Ramos (cell line): ENCODE measurements around the gene RAD51B.

ENCODE experiments used
- in situ Hi-C: fragments of 300-500 bp; cut with MboI; formaldehyde crosslinking; loops from one replicate; pipeline ENCODE4 v1.14.3; 2022; ENCODE audit warnings: low sequenced_read_pairs; ENCODE audit not compliant: unreplicated experiment

RAD51B gene

DNA sequence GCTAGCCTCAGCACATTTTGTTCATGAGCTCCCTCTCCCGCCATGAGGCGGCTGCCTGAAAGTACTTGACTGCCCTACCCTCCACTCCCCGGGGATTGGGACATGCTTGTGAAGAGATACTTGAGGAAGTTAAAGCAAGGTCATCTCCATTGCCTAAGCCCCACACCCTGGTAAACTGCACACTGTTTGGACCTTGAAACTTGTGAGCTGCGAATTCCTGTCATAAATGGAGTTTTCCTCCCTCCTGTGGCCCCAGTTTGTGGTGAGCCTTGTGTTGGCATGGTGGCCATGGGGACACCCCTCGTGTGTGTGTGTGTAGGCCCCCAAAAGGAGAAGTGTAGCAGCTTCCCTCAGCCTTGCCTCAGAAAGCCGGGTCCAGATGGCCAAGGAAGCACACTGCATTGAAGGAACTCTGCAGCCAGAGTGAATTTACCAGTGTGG lies 577.8 kb downstream of the RAD51B start:
- in situ Hi-C loops = no loop called here

DNA sequence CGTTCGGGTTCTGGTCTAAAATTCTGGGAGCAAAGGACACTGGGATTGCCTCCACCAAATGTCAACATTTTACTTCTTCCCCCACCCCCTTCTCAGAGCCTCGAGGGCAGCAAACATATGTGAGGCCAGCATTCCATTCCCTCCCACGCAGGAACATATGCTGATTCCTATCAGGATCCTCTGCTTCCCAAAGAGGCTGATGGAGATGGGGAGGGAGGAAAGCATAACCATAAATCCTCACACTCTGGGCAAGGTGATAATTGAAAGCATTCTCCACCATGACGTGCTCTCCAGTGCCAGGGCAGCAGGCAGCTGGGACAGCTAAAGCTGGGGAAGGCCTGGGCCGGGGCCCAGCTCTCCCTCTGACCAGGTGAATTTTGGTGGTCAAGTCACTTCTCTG lies 578.2 kb downstream of the RAD51B start:
- in situ Hi-C loops = no loop called here

DNA sequence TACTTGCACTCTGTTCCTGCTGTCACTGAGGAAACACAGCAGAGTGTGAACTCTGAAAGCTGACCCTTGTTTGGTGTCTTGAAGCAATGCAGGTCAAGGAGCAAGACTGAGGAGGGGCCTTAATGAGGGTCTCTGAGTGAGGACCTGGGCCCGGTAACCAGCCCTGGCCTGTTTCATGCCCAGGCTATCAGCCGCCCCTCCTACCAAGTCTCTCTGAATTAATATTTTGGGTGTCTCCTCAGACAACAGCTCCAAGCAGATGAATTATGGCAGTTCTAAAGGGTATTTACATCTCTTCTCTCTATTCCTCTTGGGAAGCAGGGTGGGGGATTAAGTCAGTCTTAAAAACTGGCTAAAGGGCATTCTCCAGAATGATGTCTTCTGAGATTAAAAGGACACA lies 578.8 kb downstream of the RAD51B start:
- in situ Hi-C loops = no loop called here

DNA sequence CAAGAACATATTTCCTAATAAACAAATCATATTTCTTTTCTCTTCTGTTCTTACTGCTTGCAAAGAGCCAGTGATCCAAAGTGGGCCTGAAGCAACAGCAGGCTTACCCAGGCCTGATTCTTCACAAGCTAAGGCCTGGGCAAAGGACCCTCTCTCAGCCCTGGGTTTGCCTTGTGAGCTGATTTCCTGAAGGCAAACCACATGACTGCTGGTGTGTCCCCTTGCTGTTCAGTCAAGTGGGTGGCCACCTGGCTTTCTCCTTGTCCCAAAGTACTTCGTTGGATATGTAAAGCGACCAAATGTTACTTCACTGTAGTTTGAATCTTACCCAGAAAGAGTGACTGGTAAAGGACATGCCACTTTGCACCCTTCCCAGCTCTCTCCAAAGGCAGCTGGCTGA lies 580.4 kb downstream of the RAD51B start:
- in situ Hi-C loops = no loop called here

DNA sequence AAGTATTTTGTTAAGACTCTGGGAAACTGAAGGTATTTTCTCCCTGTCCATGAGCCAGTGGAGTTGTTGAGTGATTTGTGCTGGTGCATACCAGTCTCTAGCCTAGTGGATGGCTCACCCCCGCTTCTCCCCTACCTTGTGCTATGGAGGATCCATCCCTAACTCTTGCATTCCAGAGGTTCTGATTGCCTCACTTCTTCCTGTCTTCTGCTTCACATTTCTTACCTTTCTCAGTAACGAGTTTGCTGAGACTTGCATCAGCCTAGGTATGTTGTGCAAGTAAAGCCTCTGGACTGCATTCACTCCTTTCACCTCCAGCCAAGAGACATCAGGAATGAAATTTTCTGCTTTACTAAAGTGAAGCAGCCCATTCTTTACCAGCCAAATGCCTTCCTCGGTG lies 581.7 kb downstream of the RAD51B start:
- in situ Hi-C loops = no loop called here

DNA sequence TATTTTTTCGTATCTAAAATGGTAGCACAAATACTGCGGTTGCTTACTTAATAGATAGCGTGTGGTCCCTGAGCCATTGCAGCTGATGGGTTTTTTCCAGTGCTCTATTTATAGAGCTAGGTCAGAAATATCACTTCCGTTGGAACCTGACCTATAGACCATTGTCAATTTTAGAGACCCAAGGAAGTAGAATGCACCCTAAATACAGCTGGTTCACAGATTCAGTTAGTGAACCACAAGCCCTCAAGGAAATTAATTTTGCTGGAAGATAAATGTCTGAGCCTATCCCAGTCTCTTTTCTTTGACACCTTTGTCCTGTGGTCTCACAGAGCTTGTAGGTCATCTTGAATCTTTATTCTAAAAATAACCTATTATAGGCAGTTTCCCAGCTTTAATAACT lies 582.3 kb downstream of the RAD51B start:
- in situ Hi-C loops = no loop called here

DNA sequence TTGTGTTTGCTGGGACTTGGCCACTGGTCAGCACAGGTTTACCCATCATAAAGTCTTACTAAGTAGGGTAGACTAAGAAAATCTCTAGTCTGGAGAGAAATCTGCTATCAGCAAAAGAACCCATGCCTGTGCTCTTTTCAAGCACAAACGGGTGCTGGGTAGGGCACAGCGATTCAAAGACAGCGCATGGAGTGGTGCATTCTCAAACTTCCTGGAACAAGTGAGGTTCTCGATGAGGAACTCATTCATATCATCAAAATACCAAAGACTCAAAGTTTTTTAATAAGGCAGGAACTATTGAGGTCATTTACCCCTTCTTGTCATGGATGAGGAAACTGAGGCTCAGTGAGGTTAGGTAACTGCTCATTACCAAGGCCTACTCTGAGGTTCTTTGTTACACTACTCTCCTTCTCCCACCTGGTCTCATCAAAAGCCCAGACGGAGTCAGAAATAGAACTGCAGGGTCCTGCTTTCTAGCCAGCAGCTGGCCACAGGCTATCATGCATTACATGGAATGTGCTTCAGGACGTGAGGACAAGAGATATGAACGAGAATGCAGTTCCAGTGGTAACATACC lies 583.0 kb downstream of the RAD51B start:
- in situ Hi-C loops = no loop called here

DNA sequence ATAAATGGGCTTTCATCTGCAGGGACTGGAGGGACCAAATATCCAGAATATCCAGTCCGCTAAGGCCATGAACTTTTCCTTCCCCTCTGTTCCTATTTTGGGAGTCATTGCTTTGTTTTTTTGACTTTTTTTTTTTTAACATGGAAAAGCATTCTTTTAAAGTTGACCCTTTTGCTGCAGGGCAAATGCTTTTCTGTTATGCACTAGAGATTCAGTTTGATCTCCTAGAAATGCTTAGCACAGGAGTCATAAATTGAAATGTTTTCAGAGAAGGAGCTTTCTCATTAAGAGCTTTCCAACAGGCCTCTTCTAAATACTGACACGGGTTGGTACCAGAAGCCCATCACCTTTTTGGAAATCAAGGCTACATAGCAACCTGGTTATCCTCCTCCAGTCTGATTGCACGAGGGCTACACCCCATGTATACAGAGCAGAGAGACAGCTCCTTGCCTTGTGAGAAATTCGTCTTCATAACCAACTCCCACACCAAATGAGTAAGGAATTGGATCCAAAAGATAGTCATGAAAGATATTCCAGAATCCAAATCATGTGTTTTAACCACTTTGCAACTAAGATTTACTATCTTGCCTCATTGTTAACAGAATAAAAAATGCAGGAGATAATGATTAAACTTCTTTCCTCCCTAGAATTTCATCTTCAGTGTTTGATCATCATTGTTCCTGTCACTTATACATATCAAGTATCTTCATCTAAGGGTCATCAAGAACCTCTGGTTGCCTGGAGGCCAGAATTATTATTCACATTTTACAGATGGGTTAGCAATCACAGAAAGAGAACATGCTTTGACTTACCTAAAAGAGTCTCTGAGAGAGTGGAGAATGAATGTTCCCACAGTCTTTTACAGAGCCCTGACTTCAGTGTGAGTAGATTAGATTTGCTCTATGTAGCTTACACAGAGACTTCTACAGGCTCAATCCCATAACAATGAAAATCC lies 583.9 kb downstream of the RAD51B start:
- in situ Hi-C loops = no loop called here

DNA sequence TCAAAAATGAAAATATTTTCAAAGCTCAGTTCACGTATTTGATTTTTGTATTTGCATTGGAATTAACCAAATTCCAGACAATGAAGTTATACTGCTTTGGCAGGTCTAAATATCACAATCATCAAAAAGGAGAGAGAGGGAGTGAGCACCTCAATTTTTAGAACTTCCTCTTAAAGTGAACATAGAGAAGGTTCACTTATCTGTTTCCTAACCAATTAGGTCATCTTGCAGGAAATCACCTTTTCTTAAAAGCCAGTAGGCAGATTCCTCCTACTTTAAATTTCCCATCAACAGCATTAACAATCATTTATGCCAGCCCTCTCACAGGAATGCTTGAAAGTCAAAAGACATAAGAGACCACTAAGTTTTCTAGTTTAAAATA lies 584.6 kb downstream of the RAD51B start:
- in situ Hi-C loops = no loop called here

DNA sequence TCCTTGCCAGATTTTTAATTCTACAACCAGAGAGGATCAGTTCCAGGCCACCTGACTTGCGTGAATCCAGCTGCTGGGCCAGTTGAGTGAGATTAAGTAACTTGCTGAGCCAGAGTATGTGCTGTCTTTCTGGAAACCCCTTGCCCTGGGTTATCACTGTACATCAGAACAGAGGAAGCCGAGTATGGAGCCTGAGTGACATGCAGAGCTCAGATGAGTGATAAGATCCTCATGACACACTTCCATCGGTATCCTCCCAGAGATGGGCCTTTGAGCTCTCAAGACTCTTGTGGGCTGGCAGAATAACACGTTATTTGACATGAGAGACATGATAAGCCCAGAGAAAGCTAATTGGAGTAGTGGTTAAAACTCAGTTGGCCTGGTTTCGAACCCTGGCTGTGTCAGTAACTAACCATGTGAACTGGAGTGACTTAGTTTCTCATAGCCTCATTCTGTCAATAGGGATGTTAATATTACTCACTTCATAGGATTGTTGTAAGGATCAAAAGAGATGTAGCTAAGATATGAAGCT lies 585.1 kb downstream of the RAD51B start:
- in situ Hi-C loops = no loop called here

DNA sequence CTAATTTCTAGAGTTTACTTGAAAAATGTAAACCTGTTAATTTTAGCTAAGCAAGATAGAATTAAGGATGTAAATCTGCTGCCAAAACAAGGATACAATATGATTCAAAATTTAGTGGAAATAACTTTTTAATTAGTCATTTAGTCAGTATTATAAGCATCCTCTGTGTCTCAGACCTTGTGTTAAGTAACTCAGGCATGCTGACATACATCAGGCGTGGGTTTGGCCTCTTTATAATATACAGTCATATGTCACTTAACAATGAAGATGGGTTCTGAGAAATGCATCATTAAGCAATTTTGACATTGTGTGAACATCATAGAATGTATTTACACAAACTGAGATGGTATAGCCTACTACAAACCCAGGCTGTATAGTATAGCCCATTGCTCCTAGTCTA lies 586.4 kb downstream of the RAD51B start:
- in situ Hi-C loops = no loop called here

DNA sequence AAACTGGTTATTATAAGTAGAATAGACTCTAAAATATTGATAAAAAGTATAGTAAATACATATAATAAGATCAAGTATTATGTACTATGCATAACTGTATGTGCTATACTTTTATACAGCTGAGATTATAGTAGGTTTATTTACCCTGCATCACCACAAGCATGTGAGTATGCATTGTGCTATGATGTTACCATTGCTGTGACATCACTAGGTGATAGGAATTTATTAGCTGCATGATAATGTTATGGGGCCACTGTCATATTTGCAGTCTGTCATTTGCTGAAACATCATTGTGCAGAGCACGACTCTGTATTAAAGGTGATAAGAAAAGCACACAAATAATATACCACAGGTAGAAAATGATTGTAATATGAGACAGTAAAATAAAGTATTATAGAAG lies 587.7 kb downstream of the RAD51B start:
- in situ Hi-C loops = no loop called here

DNA sequence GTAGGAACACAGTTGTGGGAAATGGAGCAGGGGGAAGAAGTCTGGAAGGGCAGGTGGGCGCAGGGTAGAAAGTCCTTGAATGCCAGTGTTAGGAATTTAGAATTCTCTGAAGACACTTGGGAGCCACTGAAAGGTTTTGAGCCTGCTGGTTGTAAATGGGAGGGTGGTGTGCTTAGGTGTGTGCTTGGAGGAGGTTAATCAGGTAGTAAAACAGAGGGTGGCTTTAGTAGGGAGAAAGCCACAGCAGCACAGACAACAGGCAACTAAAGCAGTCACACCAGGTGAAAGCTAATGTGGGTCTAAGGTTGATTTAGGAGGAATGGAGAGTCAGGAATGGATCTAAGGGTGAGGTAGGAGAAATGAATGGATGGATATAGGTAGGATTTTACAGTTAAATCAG lies 588.2 kb downstream of the RAD51B start:
- in situ Hi-C loops = no loop called here

DNA sequence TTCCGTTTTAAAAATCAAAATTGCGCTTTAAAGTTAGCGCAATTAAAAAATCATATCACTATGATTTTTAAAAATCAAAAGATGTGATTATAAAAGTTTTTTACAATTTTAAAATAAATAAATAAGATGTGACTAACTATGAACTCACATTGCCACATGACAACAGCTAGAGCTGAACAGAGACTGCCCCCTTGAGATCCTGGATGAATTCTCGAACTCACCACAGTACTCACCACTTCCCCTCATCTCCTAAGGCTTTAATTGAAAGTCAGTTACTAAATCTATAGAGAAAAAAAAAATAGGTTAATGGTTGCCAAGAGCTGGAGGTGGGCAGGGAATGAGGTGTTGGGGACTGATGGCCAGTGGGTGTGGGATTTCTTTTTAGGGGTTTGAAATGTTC lies 589.1 kb downstream of the RAD51B start:
- in situ Hi-C loops = no loop called here

DNA sequence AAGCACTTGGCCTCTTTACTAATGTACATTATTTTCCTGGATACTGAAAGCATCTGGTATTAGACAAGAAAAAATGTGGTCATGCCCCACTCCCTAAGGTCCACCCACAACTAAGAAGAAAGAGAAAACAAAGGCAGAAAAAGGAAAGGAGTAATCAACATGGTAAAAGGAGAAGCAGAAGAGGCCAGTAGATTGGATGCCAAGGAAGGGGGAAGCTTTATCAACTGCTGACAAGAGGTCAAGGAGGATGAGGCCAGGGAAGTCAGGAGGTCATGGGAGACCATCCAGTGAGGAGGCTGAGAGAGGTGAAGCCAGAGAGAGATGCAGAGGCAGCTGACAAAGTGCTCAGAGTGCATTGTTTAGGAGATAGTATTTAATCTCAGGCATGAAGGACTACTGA lies 589.8 kb downstream of the RAD51B start:
- in situ Hi-C loops = no loop called here

DNA sequence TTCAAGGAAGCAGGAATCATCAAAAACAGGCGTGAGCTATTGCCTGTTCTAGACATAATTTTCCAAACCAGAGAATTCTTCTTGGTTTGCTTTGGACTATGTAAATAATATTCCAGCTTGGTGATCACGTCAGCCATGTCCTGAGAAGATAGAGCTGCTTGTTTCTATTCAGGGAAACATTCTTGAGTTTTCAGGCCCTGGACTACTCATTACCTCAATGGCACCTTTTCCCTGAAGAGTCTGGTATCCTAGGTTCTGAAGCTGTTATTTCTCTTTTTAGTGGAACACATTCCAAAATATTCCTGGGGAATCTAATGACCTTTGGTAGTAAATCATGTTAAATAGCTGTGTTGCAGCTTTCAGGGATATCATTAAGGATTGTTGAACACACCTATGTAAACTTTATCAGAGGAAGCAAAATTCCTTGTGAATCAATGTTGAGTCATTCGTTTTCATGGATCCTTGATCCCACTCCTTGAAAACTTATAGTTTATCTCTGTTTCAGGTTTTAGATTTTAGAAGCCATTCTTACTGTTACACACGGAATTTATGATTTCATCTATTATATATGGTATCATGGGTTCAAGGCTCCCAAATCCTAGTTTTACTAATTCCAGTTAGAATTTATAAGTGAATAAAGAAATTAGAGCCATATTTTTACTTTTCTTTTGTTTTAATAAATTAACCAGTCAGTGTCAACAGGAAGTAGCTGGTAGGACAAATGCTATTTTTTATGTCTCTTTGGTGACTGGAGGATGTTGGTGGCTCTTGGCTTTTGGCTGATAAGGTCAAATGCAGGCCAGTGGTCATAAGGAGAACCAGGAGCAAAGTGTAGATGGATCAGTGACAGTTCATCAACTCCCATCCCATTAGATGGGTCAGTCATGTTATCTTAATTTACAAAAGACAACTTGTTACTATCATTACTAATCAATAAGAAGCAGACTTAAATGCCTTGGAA lies 593.2 kb downstream of the RAD51B start:
- in situ Hi-C loops = no loop called here

DNA sequence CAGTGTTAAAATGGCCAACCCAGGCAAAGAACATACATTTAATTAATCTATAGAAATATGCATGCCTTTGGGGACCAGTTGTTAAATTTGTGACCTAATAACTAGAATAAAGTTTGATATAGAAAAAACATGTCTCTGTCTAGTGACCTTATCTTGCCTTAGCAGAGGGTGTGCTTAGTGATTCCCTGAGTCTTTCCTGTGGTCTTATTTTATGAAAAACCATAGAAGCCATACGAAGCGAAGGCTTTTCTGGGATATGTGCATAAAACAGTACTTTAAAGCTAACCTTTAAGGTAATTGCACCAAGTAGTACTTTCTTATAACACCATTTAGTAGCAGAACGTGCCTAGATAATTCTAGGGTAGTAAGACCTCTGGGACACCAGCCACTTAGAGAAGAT lies 593.9 kb downstream of the RAD51B start:
- in situ Hi-C loops = no loop called here

DNA sequence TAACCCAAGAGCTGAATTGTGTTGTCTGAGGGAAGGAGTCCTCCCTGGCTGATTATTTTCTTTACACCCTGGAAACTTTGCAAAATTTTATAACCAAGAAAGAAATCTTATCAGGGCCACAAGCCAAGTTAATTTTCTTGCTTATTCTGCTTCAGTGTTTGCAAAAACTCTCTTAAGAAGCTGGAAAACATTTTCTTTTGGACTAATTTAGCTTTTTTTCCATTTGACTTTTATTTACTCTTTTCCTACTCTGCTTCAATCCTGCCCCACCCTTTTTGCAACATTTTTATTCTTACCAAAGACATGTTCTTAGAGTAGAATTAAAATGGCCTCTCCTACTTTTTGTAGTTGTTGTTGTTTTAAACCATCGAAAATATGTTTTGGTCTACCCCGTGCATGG lies 594.5 kb downstream of the RAD51B start:
- in situ Hi-C loops = no loop called here

DNA sequence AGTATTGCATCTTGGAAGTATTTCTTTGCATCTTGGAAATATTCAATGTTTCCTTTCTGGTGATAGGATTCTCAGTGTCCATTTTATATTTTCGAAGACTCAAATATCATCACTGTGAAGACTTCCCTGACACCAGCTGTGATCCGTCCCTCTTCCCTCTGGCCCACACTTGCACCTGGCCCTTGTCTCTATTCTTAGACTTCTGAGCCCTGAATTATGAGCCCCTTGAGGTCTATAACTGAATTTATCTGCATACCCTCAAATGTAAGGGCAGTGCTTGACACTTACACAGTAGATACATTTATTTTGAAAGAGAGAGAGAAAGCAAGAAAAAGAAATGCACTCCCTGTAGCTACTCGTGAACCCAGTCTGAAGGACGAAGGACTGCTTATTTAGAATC lies 596.6 kb downstream of the RAD51B start:
- in situ Hi-C loops = no loop called here

DNA sequence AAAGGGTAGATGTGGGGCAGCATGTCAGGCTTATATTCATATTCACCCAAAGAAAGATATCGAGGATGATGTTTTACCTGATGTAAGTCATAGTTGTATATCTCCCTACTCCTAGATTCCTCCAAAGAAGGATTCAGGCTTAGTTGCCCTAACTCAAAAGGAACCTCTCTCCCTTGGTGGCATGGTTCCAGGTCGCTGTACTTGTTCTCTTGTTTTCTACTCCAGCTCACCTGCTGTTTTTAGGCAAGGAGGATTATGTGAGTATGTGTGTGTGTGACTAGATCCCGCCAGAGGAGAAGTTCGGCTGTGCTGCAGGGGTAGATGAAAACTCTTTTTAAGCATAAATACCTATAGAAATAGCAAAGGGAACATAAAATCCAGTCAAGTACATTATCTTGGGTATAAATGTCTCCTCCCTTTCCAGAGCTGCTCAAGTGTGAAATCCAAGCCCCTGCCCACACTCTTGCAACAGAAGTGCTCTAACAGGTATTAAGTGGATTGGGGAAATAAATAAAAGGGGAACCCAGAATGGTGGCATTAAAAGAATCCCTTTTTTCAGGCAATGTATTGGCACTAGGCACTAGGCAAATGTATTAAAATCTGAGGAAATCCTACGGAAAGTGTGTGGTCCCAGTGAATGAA lies 597.6 kb downstream of the RAD51B start:
- in situ Hi-C loops = no loop called here
